Adrenal gland (tissue), 5 donors: ENCODE results near the gene ARL4D.

ENCODE experiments used
- POLR2A ChIP-seq, 2 donors: fragments of 450-650 bp; IDR thresholded peaks; one replicate each; pipeline ENCODE4 v1.6.1; 2017; ENCODE audit warnings: antibody characterized with exemption in 2 of 2, mild to moderate bottlenecking in 2 of 2, moderate library complexity in 1 of 2
- TF ChIP-seq, protein P1 (sequence below), 6 experiments: fragments of 450-650 bp in 4 of 6; fragments of 200-600 bp in 2 of 6; sonication (generic) in 1 of 6; IDR thresholded peaks; 1 replicate in 5 of 6; 2 replicates in 1 of 6; pipeline versions ENCODE4 v1.5.1 to v1.8.0; 2016 to 2021; ENCODE audit warnings: antibody characterized with exemption in 6 of 6, mild to moderate bottlenecking in 2 of 6, moderate library complexity in 1 of 6
- donor health status: DM: no; HTN: no; CAD: no.

DNA sequence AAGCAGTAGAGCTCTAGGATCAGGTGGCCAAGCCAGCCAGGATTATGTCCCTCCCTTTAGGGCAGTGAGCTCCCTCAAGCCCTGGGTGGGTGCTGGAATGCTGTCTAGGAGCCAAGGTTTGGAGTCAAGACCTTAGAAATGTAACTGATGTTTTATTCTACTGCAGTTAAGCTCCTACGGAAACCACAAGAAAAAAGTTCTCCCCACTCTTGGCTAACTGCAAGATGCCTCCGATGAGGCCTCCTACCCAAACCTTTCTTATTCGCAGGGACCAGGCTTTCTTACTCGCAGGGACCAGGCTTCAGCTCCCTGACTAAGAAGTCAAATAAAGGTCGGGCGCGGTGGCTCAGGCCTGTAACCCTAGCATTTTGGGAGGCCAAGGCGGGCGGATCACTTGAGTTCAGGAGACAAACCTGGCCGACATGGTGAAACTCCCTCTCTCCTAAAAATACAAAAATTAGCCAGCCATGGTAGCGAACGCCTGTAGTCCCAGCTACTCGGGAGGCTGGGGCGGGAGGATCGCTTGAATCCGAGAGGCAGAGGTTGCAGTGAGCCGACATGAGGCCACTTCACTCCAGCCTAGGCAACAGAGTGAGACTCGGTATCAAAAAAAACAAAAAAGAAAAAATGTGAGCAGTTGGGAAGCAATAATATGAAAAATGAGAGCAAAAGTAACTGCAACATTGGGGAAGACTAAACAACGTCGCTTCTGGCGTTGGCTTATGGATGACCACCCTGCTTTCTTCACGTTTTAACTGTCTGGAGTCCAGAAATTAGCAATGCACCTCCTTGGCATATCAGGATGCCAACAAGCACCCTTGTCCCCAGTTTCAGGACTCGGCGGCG is 31.7 kb upstream of the ARL4D start:
- TF ChIP-seq, protein P1, sequence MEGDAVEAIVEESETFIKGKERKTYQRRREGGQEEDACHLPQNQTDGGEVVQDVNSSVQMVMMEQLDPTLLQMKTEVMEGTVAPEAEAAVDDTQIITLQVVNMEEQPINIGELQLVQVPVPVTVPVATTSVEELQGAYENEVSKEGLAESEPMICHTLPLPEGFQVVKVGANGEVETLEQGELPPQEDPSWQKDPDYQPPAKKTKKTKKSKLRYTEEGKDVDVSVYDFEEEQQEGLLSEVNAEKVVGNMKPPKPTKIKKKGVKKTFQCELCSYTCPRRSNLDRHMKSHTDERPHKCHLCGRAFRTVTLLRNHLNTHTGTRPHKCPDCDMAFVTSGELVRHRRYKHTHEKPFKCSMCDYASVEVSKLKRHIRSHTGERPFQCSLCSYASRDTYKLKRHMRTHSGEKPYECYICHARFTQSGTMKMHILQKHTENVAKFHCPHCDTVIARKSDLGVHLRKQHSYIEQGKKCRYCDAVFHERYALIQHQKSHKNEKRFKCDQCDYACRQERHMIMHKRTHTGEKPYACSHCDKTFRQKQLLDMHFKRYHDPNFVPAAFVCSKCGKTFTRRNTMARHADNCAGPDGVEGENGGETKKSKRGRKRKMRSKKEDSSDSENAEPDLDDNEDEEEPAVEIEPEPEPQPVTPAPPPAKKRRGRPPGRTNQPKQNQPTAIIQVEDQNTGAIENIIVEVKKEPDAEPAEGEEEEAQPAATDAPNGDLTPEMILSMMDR (IDR thresholded peaks at IDR 0.05): no peak
- TF ChIP-seq POLR2A (IDR thresholded peaks at IDR 0.05): no peak
